HG02852 (cell line): ENCODE results near the gene HOXB6.
A peak's percentile ranks its signal among the peaks of the same experiment; 100 is the strongest.

Experiments used
- ATAC-seq: cut with Tn5 transposase; IDR thresholded peaks from one replicate; pipeline ENCODE4 v1.9.1; 2021; ENCODE audit warnings: mild to moderate bottlenecking, moderate library complexity; ENCODE audit not compliant: unreplicated experiment

The HOXB6 gene

GRCh38 chr17:48636177-48637018 lies 31.6 kb upstream of the HOXB6 start:
- ATAC-seq, result peak; percentile 50

GRCh38 chr17:48634493-48635208 lies 29.9 kb upstream of the HOXB6 start:
- ATAC-seq, result no peak

GRCh38 chr17:48633266-48633677 lies 28.5 kb upstream of the HOXB6 start:
- no peak for ATAC-seq

- no peak for ATAC-seq
These were observed 27.9 kb upstream of the HOXB6 start for GRCh38 chr17:48632579-48633265.

GRCh38 chr17:48631693-48632578 lies 27.1 kb upstream of the HOXB6 start:
- no peak for ATAC-seq

- no peak for ATAC-seq
These were observed 26.3 kb upstream of the HOXB6 start for GRCh38 chr17:48630925-48631692.

GRCh38 chr17:48630009-48630924 lies 25.5 kb upstream of the HOXB6 start:
- no peak for ATAC-seq

- ATAC-seq, result no peak
These were observed 24.6 kb upstream of the HOXB6 start for GRCh38 chr17:48629411-48629759.

- no peak for ATAC-seq
These were observed 24.0 kb upstream of the HOXB6 start for GRCh38 chr17:48628649-48629410.

GRCh38 chr17:48627623-48628521 lies 23.1 kb upstream of the HOXB6 start:
- ATAC-seq, result no peak

GRCh38 chr17:48627118-48627597 lies 22.4 kb upstream of the HOXB6 start:
- ATAC-seq, result no peak

- ATAC-seq, result no peak
These were observed 21.7 kb upstream of the HOXB6 start, which contains the start of gene HOXB9 for GRCh38 chr17:48626245-48627117. Gene HOXB9, minus strand, starts transcription at chr17:48626358. Its CDS starts 89 bp downstream, at chr17:48626269.

- no peak for ATAC-seq
These were observed 20.9 kb upstream of the HOXB6 start for GRCh38 chr17:48625495-48626244.

GRCh38 chr17:48624544-48625494 lies 20.0 kb upstream of the HOXB6 start:
- no peak for ATAC-seq
